Stimulated activated CD8-positive, alpha-beta memory T cell treated with anti-CD3 and anti-CD28 coated beads, Interleukin-4, amount 100 ng/mL, for 48 hours (primary cell): Measurements from ENCODE around the gene RAI14.
"Not testable (repeated sequence)": the region's sequence is repeated elsewhere in the genome, so short reads cannot be mapped to it uniquely, and the experiment has no call there.

Experiments used
- DNase-seq: peaks from one replicate; pipeline ENCODE4 v3.0.0-alpha.2; 2020

Gene RAI14

DNA sequence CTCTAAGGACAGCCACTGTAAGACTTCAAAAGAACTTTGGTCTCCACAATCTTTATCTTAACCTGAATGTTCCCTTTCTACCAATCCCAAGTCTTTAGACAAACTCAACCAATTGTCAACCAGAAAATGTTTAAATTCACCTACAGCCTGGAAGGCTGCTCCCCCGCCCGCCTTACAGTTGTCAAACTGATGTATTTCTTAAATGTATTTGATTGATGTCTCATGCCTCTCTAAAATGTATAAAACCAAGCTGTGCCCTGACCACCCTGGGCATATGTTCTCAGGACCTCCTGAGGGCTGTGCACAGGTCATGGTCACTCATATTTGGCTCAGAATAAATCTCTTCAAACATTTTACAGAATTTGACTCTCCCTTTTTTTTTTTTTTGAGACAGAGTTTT is 45.3 kb downstream of the RAI14 start:
- DNase-seq, result not testable (repeated sequence)

- DNase-seq, result no peak
These were observed 47.9 kb downstream of the RAI14 start for GRCh38 chr5:34703767-34704713.

DNA sequence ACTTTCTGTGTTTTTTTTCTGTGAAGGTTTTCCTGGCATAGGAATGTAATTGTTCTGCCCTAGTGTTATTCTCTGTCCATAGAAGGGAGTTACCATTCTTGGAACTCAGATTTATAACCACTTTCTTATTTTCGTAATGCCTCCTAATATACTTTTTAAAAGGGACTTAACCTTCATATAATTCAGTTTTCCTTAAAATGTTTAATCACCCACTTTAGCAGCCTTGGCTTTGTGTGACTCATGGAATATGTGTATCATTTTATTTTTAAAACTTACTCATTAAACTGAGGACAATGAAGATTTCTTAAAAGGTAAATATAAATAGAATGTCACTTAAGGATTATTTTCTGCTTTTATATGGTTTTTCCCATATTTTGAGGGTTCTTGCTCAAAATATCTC is 50.0 kb downstream of the RAI14 start:
- DNase-seq, result no peak

GRCh38 chr5:34707451-34708107 is 51.5 kb downstream of the RAI14 start:
- no peak for DNase-seq

DNA sequence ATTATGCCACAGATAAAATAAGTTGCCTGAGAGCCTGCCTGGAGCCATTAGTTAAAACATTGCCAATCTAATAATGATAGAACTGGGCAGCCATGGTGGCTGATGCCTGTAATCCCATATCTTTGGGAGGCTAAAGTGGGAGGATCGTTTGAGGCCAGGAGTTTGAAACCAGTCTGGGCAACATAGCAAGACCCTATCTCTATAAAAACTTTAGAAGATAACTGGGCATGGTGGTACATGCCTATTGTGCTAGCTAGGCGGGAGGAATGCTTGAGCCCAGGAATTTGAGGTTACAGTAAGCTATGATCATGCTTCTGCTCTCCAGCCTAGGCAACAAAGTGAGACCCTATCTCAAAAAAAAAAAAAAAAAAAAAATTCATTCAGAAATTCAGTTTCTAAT is 52.6 kb downstream of the RAI14 start:
- no peak for DNase-seq

- DNase-seq, result no peak
These were observed 53.9 kb downstream of the RAI14 start for GRCh38 chr5:34709861-34710673.

GRCh38 chr5:34712565-34712964 is 56.4 kb downstream of the RAI14 start:
- no peak for DNase-seq

DNA sequence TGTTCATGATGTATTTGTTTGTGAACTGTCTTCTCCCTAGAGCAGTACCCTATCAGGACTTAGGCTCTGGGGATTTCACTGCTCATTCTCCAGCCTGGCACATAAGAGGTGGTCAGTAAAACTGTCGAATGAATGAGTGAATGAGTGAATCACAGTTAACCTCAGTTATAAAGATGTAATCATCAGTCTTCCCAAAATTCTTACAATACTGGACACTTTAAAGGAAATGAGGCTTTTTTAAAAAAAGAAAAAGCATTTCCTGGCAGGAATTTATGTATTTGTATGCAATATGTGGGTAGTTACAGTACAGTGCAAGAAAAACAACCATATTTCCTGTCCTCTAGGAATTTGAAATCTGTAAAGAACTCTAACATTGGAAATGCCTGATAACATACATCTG is 59.6 kb downstream of the RAI14 start:
- DNase-seq, result no peak

DNA sequence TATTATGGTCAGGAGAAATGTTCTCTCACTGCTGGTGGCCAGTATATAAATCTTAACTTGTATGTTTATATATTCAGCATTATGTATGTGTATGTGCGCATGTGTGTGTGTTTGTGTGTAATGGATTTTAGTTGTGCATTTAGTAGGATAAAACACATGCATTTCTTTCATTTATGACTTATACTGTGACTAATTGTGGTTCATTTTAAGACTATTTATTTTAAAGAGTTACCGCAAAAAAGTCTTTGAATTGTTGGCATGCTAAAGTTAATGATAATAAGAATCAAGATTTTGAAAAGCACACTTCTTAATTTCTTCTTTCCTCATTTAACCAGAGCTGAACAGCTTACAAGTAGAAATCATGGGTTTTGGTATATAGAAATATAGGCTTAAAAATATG is 60.9 kb downstream of the RAI14 start:
- no peak for DNase-seq

DNA sequence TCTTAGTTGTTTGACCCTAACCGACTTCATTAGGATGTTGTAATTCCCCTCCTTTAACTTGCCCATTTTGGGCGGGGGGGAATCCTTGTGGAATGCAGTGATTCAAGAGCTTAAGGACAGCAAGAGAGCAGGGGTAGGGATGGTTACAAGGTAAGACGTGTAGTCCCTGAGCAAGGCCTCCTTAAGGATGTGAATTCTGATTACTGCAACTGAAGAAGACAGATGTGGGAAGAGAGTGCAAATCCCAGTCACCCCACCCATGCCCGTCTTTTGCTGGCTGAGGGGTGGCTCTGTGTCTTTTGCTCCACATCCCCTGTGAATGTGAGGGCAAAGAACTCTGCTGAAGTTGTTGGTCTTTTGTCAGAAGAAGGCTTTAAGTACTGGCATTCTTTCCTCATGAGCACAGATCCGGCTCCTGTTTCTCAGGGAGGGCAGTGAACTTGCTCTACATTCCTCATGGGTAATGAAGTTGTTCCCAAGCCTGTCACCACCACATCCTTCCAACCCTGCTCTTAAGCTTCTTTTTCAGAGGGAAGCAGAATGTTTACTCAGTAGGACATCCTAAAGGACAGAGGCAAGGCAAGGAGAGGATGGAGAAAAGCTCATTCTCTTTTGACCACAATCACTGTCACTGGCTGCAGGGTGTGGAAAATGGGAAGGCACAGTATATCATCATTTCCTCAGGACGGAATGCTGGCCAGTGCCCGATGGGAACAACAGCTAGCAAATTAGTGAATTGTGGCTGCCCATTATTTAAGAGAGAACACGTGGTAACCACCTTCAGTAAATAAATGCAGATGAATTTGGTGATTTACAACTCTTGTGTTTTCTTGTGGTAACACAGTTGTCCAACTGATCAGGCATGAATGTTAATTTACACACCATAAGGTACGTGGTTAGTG is 61.5 kb downstream of the RAI14 start:
- DNase-seq, result no peak

GRCh38 chr5:34718516-34718915 is 62.4 kb downstream of the RAI14 start:
- no peak for DNase-seq

- no peak for DNase-seq
These were observed 62.9 kb downstream of the RAI14 start for GRCh38 chr5:34719029-34719428.

DNA sequence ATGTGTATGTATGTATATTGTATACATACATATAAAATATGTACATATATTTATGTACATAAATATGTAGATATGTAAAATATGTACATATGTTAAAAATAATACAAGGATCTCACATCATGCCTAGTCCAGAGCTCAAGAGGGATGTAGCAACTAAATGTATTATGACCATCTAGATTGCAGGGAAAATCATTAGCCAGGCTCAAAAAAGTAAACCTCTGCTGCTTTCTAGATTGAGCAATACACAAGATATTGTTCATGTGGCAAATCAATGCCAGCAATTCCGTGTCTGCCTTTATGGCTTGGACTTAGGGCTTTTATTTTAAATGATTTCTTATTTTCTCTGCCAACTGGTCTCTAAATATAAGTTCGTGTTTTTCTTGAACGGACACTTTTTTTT is 65.2 kb downstream of the RAI14 start:
- no peak for DNase-seq

GRCh38 chr5:34722183-34722582 is 66.1 kb downstream of the RAI14 start:
- DNase-seq, result no peak

- DNase-seq, result no peak
These were observed 68.6 kb downstream of the RAI14 start for GRCh38 chr5:34724741-34725140.

DNA sequence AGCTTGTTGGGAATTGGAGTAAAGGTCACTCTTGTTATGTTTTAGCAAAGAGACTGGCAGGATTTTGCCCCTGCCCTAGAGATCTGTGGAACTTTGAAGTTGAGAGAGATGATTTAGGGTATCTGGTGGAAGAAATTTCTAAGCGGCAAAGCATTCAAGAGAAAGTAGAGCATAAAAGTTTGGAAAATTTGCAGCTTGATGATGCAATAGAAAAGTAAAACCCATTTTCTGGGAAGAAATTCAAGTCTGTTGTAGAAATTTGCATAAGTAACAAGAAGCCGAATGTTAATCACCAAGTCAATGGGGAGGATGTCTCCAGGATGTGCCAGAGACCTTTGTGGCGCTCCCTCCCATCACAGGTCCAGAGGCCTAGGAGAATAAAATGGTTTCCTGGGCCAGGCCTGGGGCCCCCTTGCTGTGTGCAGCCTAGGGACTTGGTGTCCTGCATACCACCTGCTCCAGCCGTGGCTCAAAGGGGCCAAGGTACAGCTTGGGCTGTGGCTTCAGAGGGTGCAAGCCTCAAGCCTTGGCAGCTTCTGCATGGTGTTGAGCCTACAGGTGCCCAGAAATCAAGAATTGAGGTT is 71.1 kb downstream of the RAI14 start:
- DNase-seq, result not testable (repeated sequence)

DNA sequence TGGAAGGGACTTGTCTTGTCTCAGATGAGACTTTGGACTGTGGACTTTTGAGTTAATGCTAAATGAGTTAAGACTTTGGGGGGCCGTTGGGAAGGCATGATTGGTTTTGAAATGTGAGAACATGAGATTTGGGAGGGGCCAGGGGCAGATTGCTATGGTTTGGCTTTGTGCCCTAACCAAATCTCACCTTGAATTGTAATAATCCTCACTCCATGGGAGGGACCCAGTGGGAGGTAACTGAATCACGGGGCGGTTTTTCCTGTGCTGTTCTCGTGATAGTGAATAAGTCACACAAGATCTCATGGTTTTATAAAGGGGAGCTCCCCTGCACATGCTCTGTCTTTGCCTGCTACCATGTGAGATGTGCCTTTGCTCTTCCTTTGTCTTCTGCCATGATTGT is 72.1 kb downstream of the RAI14 start:
- DNase-seq, result no peak

DNA sequence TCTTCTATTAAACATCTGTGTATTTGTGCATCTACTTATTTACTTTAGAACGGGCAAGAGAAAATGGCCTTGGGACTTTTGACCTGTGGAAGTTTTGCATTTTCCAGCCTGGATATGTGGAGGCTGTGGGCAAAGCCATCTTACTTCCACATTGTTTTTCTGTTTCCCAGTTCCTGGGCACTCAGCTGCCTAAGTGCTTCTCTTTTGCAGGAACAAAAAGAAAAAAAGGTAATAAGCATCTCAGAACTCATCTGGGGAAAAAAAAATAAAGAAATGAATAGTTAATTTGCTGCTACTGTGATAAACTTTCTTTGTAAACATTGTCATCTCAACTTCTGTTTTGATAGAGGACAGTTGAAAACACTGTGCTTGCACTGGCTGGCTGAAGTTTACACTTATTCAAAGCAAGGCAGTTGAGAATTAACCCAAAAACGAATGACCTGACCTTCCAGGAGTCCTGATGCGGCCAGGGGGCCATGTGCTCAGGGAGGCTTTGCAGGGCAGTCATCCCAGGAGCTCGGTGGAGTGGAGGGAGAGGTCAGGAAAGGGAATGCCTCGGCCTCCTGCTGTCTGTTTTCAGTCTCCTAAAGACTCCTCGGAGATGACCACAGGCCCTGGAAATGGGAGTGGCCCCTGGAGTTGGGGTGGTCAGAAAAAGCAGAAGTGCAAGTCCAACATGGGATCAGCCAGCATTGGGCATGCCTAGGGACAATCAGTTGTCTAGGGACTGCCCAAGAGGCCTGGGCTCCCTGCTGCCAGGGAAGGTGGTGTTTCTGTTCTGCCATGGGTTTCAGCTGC is 75.5 kb downstream of the RAI14 start:
- DNase-seq, result no peak

DNA sequence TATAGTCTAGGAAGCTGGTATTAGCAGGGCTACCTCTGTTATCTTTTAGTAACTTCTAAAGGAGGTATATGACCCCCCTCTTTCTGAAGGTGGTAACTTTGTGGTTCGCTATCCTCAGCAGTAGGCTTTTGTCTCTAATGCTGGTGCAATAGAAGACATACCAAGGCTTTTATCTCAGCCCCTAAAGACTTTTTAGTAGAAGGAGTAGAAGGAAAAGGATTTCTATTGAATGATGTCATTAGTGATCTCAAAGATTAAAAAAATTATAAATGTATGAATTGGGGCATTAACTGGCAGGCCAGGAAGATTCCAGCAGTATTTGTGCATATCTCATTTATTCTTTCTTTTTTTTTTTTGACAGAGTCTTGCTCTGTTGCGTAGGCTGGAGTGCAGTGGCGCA is 78.2 kb downstream of the RAI14 start:
- DNase-seq, result no peak

DNA sequence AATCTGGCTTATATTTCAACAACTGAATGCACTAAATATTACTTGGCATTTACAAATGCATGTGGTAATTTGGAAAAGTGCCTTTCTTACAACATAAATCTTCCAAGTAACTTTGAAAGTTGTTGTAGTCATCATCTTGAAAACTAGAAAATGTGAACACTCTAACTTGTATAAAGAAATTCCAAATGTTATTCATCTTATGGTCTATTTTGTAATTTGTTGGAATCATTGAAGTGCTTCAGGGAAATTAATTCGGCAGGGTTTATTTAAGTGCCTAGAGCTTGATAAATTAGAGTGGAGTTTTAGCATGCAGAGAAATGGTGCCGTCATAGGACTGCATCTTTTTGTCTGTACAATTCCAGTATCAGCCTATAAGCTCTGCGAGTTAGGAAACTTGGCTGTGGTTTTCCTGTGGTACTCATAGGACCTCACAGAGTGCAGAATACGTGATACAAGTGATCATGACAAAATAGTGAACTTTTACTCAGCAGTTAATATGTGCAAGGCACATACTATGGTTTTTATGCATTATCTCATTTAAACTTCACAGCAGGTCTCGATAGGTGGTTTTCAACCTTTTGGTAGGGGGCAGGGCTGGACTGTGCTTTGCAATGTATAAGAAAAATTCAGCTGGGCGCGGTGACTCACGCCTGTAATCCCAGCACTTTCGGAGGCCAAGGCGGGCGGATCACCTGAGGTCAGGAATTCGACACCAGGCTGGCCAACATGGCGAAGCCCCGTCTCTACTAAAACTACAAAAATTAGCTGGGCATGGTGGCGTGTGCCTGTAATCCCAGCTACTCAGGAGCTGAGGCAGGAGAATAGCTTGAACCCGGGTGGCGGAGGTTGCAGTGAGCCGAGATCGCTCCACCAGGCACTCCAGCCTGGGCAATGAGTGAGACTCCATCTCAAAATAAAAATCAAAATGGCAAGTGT is 79.6 kb downstream of the RAI14 start:
- DNase-seq, result no peak
